Measurements from ENCODE around the gene RRP15. TPM values are rescaled to one million over a fixed set of nuclear protein-coding genes. Genes with fewer than 3 reads are reported as not detected.

Gene RRP15
- total RNA-seq, 1 experiment from 2014 or later, result 25.5 TPM

DNA sequence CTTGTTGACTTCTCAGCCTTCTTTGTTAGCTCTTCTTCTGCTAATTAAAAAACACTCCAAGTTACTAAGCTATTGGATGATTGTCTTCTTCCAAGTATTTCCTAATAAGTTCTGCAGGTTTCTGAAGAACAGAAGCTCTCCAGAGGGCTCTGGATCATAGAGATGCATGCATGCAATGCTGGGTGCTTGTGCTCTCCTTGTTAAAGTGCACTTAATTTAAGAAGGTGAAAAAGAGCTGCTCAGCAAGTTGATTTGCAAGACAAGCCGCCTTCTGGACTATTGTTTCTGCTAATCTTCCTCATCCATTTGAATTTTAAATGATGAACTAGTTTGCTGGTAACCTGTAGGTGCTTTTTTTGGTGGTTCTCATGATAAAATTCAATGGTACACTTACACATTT lies 16.1 kb downstream of the RRP15 start (continued):
- TF ChIP-seq, protein P1, sequence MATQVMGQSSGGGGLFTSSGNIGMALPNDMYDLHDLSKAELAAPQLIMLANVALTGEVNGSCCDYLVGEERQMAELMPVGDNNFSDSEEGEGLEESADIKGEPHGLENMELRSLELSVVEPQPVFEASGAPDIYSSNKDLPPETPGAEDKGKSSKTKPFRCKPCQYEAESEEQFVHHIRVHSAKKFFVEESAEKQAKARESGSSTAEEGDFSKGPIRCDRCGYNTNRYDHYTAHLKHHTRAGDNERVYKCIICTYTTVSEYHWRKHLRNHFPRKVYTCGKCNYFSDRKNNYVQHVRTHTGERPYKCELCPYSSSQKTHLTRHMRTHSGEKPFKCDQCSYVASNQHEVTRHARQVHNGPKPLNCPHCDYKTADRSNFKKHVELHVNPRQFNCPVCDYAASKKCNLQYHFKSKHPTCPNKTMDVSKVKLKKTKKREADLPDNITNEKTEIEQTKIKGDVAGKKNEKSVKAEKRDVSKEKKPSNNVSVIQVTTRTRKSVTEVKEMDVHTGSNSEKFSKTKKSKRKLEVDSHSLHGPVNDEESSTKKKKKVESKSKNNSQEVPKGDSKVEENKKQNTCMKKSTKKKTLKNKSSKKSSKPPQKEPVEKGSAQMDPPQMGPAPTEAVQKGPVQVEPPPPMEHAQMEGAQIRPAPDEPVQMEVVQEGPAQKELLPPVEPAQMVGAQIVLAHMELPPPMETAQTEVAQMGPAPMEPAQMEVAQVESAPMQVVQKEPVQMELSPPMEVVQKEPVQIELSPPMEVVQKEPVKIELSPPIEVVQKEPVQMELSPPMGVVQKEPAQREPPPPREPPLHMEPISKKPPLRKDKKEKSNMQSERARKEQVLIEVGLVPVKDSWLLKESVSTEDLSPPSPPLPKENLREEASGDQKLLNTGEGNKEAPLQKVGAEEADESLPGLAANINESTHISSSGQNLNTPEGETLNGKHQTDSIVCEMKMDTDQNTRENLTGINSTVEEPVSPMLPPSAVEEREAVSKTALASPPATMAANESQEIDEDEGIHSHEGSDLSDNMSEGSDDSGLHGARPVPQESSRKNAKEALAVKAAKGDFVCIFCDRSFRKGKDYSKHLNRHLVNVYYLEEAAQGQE (IDR thresholded peaks at IDR 0.05; ENCODE audit: low read depth), result no peak
- TF ChIP-seq TCF7L2 (IDR thresholded peaks at IDR 0.05; ENCODE audit: borderline replicate concordance, extremely low read depth, insufficient read depth, insufficient read length), result no peak
- no peak for TF ChIP-seq ZFX (IDR thresholded peaks at IDR 0.05)
- TF ChIP-seq SP1 (IDR thresholded peaks at IDR 0.05; ENCODE audit: low read depth), result no peak
- no peak for TF ChIP-seq YY1 (IDR thresholded peaks at IDR 0.05; ENCODE audit: extremely low read depth, insufficient replicate concordance, low read depth, low read length)
- no peak for TF ChIP-seq POLR2AphosphoS5 (IDR thresholded peaks at IDR 0.05; ENCODE audit: low read depth, low read length)
- TF ChIP-seq JUND (IDR thresholded peaks at IDR 0.05), result no peak
- TF ChIP-seq, protein P2, sequence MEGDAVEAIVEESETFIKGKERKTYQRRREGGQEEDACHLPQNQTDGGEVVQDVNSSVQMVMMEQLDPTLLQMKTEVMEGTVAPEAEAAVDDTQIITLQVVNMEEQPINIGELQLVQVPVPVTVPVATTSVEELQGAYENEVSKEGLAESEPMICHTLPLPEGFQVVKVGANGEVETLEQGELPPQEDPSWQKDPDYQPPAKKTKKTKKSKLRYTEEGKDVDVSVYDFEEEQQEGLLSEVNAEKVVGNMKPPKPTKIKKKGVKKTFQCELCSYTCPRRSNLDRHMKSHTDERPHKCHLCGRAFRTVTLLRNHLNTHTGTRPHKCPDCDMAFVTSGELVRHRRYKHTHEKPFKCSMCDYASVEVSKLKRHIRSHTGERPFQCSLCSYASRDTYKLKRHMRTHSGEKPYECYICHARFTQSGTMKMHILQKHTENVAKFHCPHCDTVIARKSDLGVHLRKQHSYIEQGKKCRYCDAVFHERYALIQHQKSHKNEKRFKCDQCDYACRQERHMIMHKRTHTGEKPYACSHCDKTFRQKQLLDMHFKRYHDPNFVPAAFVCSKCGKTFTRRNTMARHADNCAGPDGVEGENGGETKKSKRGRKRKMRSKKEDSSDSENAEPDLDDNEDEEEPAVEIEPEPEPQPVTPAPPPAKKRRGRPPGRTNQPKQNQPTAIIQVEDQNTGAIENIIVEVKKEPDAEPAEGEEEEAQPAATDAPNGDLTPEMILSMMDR (IDR thresholded peaks at IDR 0.05 in 2 of 3, conservative IDR thresholded peaks at IDR 0.05 in 1 of 3; ENCODE audit: borderline replicate concordance in 1 of 3, insufficient read depth in 1 of 3, low read depth in 2 of 3, low read length in 2 of 3), result no peak

DNA sequence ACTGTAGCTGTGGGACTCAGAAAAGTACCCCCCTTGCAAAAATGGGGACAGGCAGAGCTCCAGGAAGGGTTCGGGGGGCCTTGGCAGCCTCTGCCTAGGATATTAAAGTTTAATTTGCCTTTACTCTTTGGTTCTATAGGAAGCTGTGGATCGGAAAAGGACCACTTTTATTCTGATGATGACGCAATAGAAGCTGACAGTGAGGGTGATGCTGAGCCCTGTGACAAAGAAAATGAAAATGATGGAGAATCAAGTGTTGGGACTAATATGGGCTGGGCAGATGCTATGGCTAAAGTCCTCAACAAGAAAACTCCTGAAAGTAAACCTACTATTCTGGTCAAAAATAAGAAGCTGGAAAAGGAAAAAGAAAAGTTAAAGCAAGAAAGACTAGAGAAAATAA lies 17.1 kb downstream of the RRP15 start:
- H3K27me3 ChIP-seq (ENCODE audit: insufficient read depth, low read length), result no peaks in the 10 kb centered on the region
- ChIA-PET RAD21 (ENCODE audit: low non-redundant PET in 1 of 2, low total read pairs in 2 of 2, uncharacterized antibody in 2 of 2, unreplicated experiment in 2 of 2) (no interaction called here), CTCF (interaction anchor here (1.3 kb wide), 1 partner anchor 28 kb away, joined by 4 read pairs; no protein-coding TSS in a partner anchor), POLR2A (no interaction called here)
- H3K4me3 ChIP-seq (replicated peaks in 1 of 2; ENCODE audit: low read depth in 1 of 2, low read length in 2 of 2), result no peak overlapping the region
- DNase-seq (ENCODE audit: low read depth, low spot score) (no peak), ATAC-seq (no peak)
- intact Hi-C loops (cut with micrococcal nuclease), result no loop called here
- peaks cover 8% of the 10 kb centered on the region; the same call in 1 of the 2 replicates for H4K20me1 ChIP-seq (ENCODE audit: insufficient read depth)
- no peaks in the 10 kb centered on the region for H3K9me2 ChIP-seq (ENCODE audit: insufficient read depth)
- H3K79me2 ChIP-seq (ENCODE audit: insufficient read depth, low read length), result peaks cover 86% of the 10 kb centered on the region
- H3K4me1 ChIP-seq (ENCODE audit: control insufficient read depth in 1 of 2, insufficient read depth in 2 of 2, low read length in 2 of 2), result no peaks in the 10 kb centered on the region
- H3K36me3 ChIP-seq (ENCODE audit: control insufficient read depth in 1 of 2, insufficient read depth in 2 of 2, low read length in 2 of 2), result peaks cover 5 to 6% of the 10 kb centered on the region in 2 experiments; a peak in 3 of 4 replicates
- no TSS peak for BruUV-seq (replicated peaks)
- H3K27ac ChIP-seq (ENCODE audit: low read depth, low read length), result no peak overlapping the region
- no peak overlapping the region for H3K9ac ChIP-seq (ENCODE audit: low read length)
- H2AFZ ChIP-seq (ENCODE audit: low read depth, low read length, poor library complexity, severe bottlenecking), result no peak overlapping the region
- no peak overlapping the region for H3K4me2 ChIP-seq (ENCODE audit: low read length)
- H3K9me3 ChIP-seq (ENCODE audit: control insufficient read depth in 1 of 2, insufficient read depth in 1 of 2, low read depth in 1 of 2, low read length in 2 of 2), result no peaks in the 10 kb centered on the region
- TF ChIP-seq, protein P3, sequence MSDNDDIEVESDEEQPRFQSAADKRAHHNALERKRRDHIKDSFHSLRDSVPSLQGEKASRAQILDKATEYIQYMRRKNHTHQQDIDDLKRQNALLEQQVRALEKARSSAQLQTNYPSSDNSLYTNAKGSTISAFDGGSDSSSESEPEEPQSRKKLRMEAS (IDR thresholded peaks at IDR 0.05), result no peak
- no peak for TF ChIP-seq EGR1 (IDR thresholded peaks at IDR 0.05; ENCODE audit: low read depth)
- no peak for TF ChIP-seq RAD21 (IDR thresholded peaks at IDR 0.05; ENCODE audit: low read depth)
- TF ChIP-seq FOSL1 (IDR thresholded peaks at IDR 0.05; ENCODE audit: low read depth), result no peak
- TF ChIP-seq SP1 (IDR thresholded peaks at IDR 0.05; ENCODE audit: low read depth), result no peak
- no peak for TF ChIP-seq POLR2A (IDR thresholded peaks at IDR 0.05; ENCODE audit: borderline replicate concordance, extremely low read depth, insufficient read depth, insufficient read length)
- no peak for TF ChIP-seq EZH2phosphoT487 (IDR thresholded peaks at IDR 0.05; ENCODE audit: borderline replicate concordance)
- no peak for TF ChIP-seq YY1 (IDR thresholded peaks at IDR 0.05; ENCODE audit: extremely low read depth, insufficient replicate concordance, low read depth, low read length)
- TF ChIP-seq SRF (IDR thresholded peaks at IDR 0.05; ENCODE audit: low read depth), result no peak
- TF ChIP-seq CBX3 (IDR thresholded peaks at IDR 0.05; ENCODE audit: low read depth), result no peak
- TF ChIP-seq, protein P4, sequence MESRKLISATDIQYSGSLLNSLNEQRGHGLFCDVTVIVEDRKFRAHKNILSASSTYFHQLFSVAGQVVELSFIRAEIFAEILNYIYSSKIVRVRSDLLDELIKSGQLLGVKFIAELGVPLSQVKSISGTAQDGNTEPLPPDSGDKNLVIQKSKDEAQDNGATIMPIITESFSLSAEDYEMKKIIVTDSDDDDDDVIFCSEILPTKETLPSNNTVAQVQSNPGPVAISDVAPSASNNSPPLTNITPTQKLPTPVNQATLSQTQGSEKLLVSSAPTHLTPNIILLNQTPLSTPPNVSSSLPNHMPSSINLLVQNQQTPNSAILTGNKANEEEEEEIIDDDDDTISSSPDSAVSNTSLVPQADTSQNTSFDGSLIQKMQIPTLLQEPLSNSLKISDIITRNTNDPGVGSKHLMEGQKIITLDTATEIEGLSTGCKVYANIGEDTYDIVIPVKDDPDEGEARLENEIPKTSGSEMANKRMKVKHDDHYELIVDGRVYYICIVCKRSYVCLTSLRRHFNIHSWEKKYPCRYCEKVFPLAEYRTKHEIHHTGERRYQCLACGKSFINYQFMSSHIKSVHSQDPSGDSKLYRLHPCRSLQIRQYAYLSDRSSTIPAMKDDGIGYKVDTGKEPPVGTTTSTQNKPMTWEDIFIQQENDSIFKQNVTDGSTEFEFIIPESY (IDR thresholded peaks at IDR 0.05; ENCODE audit: extremely low read depth, insufficient replicate concordance, low read length), result no peak
